ENCODE measurements around the gene PBOV1.

DNA sequence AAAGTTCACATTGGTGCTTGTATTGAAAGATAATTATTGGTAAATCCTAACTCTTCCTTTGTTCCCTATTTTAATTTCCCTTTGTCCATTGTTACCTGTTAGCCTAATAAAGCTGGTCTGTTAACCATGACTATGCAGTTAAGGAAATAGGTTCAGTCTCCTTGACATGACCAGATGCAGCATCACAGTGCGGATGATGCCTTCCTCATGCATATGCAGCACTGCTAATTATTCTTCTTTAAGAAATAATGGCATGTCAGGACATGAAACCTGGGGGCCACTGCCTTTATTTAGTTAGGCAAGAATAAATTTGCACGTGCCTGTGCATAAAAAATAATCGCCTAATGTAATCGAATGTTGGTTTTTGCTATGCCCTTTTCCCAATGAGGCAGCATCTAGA is 16.5 kb downstream of the PBOV1 start:
- TF ChIP-seq POLR2A (IDR thresholded peaks at IDR 0.05): no peak
- TF ChIP-seq, protein P1, sequence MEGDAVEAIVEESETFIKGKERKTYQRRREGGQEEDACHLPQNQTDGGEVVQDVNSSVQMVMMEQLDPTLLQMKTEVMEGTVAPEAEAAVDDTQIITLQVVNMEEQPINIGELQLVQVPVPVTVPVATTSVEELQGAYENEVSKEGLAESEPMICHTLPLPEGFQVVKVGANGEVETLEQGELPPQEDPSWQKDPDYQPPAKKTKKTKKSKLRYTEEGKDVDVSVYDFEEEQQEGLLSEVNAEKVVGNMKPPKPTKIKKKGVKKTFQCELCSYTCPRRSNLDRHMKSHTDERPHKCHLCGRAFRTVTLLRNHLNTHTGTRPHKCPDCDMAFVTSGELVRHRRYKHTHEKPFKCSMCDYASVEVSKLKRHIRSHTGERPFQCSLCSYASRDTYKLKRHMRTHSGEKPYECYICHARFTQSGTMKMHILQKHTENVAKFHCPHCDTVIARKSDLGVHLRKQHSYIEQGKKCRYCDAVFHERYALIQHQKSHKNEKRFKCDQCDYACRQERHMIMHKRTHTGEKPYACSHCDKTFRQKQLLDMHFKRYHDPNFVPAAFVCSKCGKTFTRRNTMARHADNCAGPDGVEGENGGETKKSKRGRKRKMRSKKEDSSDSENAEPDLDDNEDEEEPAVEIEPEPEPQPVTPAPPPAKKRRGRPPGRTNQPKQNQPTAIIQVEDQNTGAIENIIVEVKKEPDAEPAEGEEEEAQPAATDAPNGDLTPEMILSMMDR (IDR thresholded peaks at IDR 0.05): no peak
